ENCODE results near the gene OXCT2.

DNA sequence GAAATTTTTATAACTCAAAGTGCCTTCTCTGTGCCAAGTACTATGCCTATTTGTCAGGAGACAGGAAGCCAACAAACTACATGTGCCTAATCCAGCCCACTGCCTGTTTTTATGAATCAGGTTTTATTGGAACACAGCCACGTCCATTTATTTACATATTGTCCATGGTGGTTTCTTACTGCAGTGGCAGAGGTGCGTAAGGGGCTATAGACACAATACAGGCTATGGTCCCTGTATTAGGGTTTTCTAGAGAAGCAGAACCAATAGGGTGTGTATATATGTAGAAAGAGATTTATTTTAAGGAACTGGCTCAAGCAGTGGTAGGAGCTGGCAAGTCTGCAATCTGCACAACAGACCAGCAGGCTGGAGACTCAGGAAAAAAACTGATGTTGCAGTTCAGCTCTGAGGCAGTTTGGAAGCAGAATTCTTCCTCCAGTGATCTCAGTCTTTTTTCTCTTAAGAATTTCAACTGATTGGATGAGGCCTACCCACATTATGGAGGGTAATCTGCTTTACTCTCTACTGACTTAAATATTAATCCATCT is 17.1 kb downstream of the OXCT2 start:
- TF ChIP-seq, protein P1, sequence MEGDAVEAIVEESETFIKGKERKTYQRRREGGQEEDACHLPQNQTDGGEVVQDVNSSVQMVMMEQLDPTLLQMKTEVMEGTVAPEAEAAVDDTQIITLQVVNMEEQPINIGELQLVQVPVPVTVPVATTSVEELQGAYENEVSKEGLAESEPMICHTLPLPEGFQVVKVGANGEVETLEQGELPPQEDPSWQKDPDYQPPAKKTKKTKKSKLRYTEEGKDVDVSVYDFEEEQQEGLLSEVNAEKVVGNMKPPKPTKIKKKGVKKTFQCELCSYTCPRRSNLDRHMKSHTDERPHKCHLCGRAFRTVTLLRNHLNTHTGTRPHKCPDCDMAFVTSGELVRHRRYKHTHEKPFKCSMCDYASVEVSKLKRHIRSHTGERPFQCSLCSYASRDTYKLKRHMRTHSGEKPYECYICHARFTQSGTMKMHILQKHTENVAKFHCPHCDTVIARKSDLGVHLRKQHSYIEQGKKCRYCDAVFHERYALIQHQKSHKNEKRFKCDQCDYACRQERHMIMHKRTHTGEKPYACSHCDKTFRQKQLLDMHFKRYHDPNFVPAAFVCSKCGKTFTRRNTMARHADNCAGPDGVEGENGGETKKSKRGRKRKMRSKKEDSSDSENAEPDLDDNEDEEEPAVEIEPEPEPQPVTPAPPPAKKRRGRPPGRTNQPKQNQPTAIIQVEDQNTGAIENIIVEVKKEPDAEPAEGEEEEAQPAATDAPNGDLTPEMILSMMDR (IDR thresholded peaks at IDR 0.05) = no peak
- no peak for TF ChIP-seq POLR2A (IDR thresholded peaks at IDR 0.05)
